HEK293T (cell line): ENCODE results near the gene DNAH1.

Experiments
- CTCF ChIA-PET: fragments of 350-600 bp; formaldehyde crosslinking; extraction: SDS; loops from one replicate; lab custom pipeline; 2021; ENCODE audit warnings: antibody characterized with exemption, inconsistent platforms; lab: Yijun Ruan, JAX
- POLR2A ChIA-PET: fragments of 350-600 bp; formaldehyde crosslinking; extraction: SDS; loops from one replicate; lab custom pipeline; 2020; ENCODE audit warnings: antibody characterized with exemption, inconsistent platforms; lab: Yijun Ruan, JAX
- DNase-seq: peaks from one replicate; pipeline ENCODE4 v3.0.0; 2012; ENCODE audit warnings: mixed read lengths; ENCODE audit errors: extremely low spot score
- ARNT ChIP-seq: fragments of 450-650 bp; IDR thresholded peaks from 2 replicates; pipeline ENCODE4 v1.6.1; 2017; ENCODE audit warnings: mild to moderate bottlenecking
- BHLHE40 ChIP-seq: fragments of 450-650 bp; IDR thresholded peaks from 2 replicates; pipeline ENCODE4 v1.6.1; 2016; ENCODE audit warnings: mild to moderate bottlenecking, moderate library complexity, borderline replicate concordance
- CTBP1 ChIP-seq: fragments of 450-650 bp; IDR thresholded peaks from 2 replicates; pipeline ENCODE4 v1.6.1; 2016; ENCODE audit warnings: borderline replicate concordance
- ELF4 ChIP-seq: fragments of 450-650 bp; IDR thresholded peaks from 2 replicates; pipeline ENCODE4 v1.6.1; 2017; ENCODE audit warnings: antibody characterized with exemption
- FOXA1 ChIP-seq: fragments of 450-650 bp; IDR thresholded peaks from 2 replicates; pipeline ENCODE4 v1.6.1; 2016; ENCODE audit warnings: mild to moderate bottlenecking
- FOXK2 ChIP-seq: fragments of 450-650 bp; IDR thresholded peaks from 2 replicates; pipeline ENCODE4 v1.6.1; 2016; ENCODE audit warnings: mild to moderate bottlenecking
- FOXM1 ChIP-seq: fragments of 450-650 bp; IDR thresholded peaks from 2 replicates; pipeline ENCODE4 v1.6.1; 2017; ENCODE audit warnings: mild to moderate bottlenecking, borderline replicate concordance
- HDGF ChIP-seq: fragments of 450-650 bp; IDR thresholded peaks from 2 replicates; pipeline ENCODE4 v1.6.1; 2017; ENCODE audit warnings: antibody characterized with exemption, borderline replicate concordance
- L3MBTL2 ChIP-seq: fragments of 450-650 bp; conservative IDR thresholded peaks from 2 replicates; pipeline ENCODE4 v1.6.1; 2016; ENCODE audit warnings: mild to moderate bottlenecking
- LEF1 ChIP-seq: fragments of 450-650 bp; IDR thresholded peaks from 2 replicates; pipeline ENCODE4 v1.6.1; 2017; ENCODE audit warnings: mild to moderate bottlenecking, borderline replicate concordance
- NFRKB ChIP-seq: fragments of 450-650 bp; IDR thresholded peaks from 2 replicates; pipeline ENCODE4 v1.6.1; 2016; ENCODE audit warnings: mild to moderate bottlenecking, moderate library complexity
- SP1 ChIP-seq: fragments of 450-650 bp; IDR thresholded peaks from 2 replicates; pipeline ENCODE4 v1.6.1; 2017
- SUZ12 ChIP-seq: fragments of 450-650 bp; IDR thresholded peaks from 2 replicates; pipeline ENCODE4 v1.6.1; 2016; ENCODE audit warnings: mild to moderate bottlenecking
- TARDBP ChIP-seq: fragments of 450-650 bp; IDR thresholded peaks from 2 replicates; pipeline ENCODE4 v1.6.1; 2016
- ZNF384 ChIP-seq: fragments of 450-650 bp; IDR thresholded peaks from 2 replicates; pipeline ENCODE4 v1.6.1; 2016
- TF ChIP-seq, protein P1 (sequence below): fragments of 450-650 bp; IDR thresholded peaks from 2 replicates; pipeline ENCODE4 v1.6.1; 2016

The DNAH1 gene

GRCh38 chr3:52373676-52374075 is 57.6 kb downstream of the DNAH1 start:
- ChIA-PET CTCF (no interaction called here), POLR2A (no interaction called here)
- DNase-seq, result no peak
- TF ChIP-seq BHLHE40, result no peak
- TF ChIP-seq, protein P1, sequence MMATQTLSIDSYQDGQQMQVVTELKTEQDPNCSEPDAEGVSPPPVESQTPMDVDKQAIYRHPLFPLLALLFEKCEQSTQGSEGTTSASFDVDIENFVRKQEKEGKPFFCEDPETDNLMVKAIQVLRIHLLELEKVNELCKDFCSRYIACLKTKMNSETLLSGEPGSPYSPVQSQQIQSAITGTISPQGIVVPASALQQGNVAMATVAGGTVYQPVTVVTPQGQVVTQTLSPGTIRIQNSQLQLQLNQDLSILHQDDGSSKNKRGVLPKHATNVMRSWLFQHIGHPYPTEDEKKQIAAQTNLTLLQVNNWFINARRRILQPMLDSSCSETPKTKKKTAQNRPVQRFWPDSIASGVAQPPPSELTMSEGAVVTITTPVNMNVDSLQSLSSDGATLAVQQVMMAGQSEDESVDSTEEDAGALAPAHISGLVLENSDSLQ, result no peak
- TF ChIP-seq FOXA1, result no peak
- TF ChIP-seq TARDBP, result no peak
- no peak for TF ChIP-seq FOXK2
- no peak for TF ChIP-seq HDGF
- TF ChIP-seq CTBP1, result no peak
- TF ChIP-seq ELF4, result no peak
- no peak for TF ChIP-seq ZNF384
- TF ChIP-seq ARNT, result no peak
- TF ChIP-seq L3MBTL2, result no peak
- TF ChIP-seq SP1, result no peak
- no peak for TF ChIP-seq SUZ12
- no peak for TF ChIP-seq NFRKB
- TF ChIP-seq FOXM1, result no peak
- TF ChIP-seq LEF1, result no peak

GRCh38 chr3:52374173-52374572 is 58.1 kb downstream of the DNAH1 start:
- DNase-seq, result no peak
- POLR2A ChIA-PET, result no interaction called here
- CTCF ChIA-PET, result interaction anchor here (0.9 kb wide), 1 partner anchor 34 kb away, joined by 7 read pairs; no protein-coding TSS in a partner anchor
- no peak for TF ChIP-seq NFRKB
- TF ChIP-seq ELF4, result no peak
- no peak for TF ChIP-seq HDGF
- TF ChIP-seq TARDBP, result no peak
- TF ChIP-seq BHLHE40, result no peak
- no peak for TF ChIP-seq ZNF384
- TF ChIP-seq, protein P1, result no peak
- no peak for TF ChIP-seq FOXA1
- no peak for TF ChIP-seq ARNT
- no peak for TF ChIP-seq LEF1

- TF ChIP-seq SP1, result no peak
- no peak for TF ChIP-seq LEF1
- TF ChIP-seq SUZ12, result no peak
- TF ChIP-seq ELF4, result no peak
- TF ChIP-seq L3MBTL2, result no peak
- no peak for TF ChIP-seq FOXA1
- TF ChIP-seq HDGF, result no peak
- TF ChIP-seq FOXM1, result no peak
- TF ChIP-seq CTBP1, result no peak
- TF ChIP-seq BHLHE40, result no peak
- no peak for TF ChIP-seq FOXK2
- no peak for TF ChIP-seq NFRKB
- TF ChIP-seq ZNF384, result no peak
- TF ChIP-seq, protein P1, result no peak
- no peak for TF ChIP-seq ARNT
- TF ChIP-seq TARDBP, result no peak
- DNase-seq, result no peak
- ChIA-PET CTCF (no interaction called here), POLR2A (no interaction called here)
These were observed 63.5 kb downstream of the DNAH1 start for GRCh38 chr3:52379610-52380009.

GRCh38 chr3:52380023-52380422 is 63.9 kb downstream of the DNAH1 start:
- DNase-seq, result no peak
- TF ChIP-seq ELF4, result no peak
- TF ChIP-seq SP1, result no peak
- TF ChIP-seq, protein P1, result no peak
- no peak for TF ChIP-seq TARDBP
- no peak for TF ChIP-seq BHLHE40
- no peak for TF ChIP-seq NFRKB
- no peak for TF ChIP-seq CTBP1
- TF ChIP-seq SUZ12, result no peak
- no peak for TF ChIP-seq ARNT
- POLR2A ChIA-PET, result no interaction called here
- CTCF ChIA-PET, result no interaction called here

DNA sequence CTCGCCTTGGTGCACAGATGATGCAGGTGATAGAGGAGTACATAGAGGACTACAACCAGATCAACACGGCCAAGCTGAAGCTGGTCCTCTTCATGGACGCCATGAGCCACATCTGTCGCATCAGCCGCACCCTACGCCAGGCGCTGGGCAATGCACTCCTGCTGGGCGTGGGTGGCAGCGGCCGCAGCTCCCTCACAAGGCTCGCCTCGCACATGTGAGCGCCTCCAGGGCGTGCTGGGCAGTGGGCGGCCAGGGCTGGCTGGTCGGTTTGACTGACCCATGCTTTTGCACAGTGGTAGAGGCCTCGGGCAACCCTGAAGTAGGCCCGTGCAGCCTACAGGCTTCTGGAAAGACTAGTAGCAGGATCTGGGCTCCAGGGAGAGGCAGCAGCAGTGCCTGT is 65.5 kb downstream of the DNAH1 start:
- CTCF ChIA-PET, result no interaction called here
- no peak for TF ChIP-seq ELF4
- no peak for TF ChIP-seq SUZ12
- TF ChIP-seq TARDBP, result no peak
- TF ChIP-seq ZNF384, result no peak
- no peak for TF ChIP-seq L3MBTL2
- POLR2A ChIA-PET, result no interaction called here
- no peak for DNase-seq

GRCh38 chr3:52383446-52383845 is 67.3 kb downstream of the DNAH1 start:
- POLR2A ChIA-PET, result interaction anchor here (1.1 kb wide), 1 partner anchor 13 kb away, joined by 3 read pairs; no protein-coding TSS in a partner anchor
- no peak for DNase-seq
- TF ChIP-seq ELF4, result no peak
- TF ChIP-seq L3MBTL2, result no peak
- TF ChIP-seq CTBP1, result no peak
- no peak for TF ChIP-seq SP1
- TF ChIP-seq FOXA1, result no peak
- no peak for TF ChIP-seq TARDBP
- TF ChIP-seq, protein P1, result no peak
- TF ChIP-seq LEF1, result no peak
- no peak for TF ChIP-seq BHLHE40
- no peak for TF ChIP-seq FOXM1
- no peak for TF ChIP-seq NFRKB
- TF ChIP-seq FOXK2, result no peak
- TF ChIP-seq ARNT, result no peak
- TF ChIP-seq SUZ12, result no peak
- TF ChIP-seq HDGF, result no peak
- TF ChIP-seq ZNF384, result no peak
- CTCF ChIA-PET, result no interaction called here
